Breast epithelium (tissue), 3 donors: ENCODE results near the gene TOGARAM2.

Source experiments
- POLR2A ChIP-seq: fragments of 450-650 bp; IDR thresholded peaks from one replicate; pipeline ENCODE4 v1.6.1; 2016; ENCODE audit warnings: antibody characterized with exemption, mild to moderate bottlenecking, moderate library complexity
- POLR2AphosphoS5 ChIP-seq, 3 donors: sonication (generic); formaldehyde crosslinking; IDR thresholded peaks; one replicate each; pipeline ENCODE4 v1.6.1; 2017; ENCODE audit warnings: antibody characterized with exemption in 3 of 3
- TF ChIP-seq, protein P1 (sequence below), 3 donors: fragments of 450-650 bp; IDR thresholded peaks; one replicate each; pipeline ENCODE4 v1.5.1; 2016 to 2017; ENCODE audit warnings: antibody characterized with exemption in 3 of 3, mild to moderate bottlenecking in 3 of 3, moderate library complexity in 3 of 3

DNA sequence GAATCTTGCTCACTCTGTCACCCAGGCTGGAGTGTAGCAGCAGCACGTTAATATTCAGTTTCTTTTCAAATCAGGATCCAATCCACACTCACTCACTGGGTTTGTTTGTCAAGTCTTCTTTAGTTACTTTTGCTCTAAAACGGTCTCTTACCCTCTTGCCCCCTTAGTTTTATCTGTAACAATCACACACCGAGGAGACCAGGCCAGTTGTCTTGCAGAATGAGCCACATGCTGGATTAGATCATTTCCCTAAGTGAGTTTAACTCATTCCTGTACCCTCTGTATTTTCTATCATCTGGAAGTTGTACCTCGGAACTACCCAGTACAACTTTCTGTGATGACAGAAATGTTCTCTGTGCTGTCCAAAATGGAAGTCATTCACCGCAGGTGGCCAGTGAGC is 20.7 kb upstream of the TOGARAM2 start:
- TF ChIP-seq, protein P1, sequence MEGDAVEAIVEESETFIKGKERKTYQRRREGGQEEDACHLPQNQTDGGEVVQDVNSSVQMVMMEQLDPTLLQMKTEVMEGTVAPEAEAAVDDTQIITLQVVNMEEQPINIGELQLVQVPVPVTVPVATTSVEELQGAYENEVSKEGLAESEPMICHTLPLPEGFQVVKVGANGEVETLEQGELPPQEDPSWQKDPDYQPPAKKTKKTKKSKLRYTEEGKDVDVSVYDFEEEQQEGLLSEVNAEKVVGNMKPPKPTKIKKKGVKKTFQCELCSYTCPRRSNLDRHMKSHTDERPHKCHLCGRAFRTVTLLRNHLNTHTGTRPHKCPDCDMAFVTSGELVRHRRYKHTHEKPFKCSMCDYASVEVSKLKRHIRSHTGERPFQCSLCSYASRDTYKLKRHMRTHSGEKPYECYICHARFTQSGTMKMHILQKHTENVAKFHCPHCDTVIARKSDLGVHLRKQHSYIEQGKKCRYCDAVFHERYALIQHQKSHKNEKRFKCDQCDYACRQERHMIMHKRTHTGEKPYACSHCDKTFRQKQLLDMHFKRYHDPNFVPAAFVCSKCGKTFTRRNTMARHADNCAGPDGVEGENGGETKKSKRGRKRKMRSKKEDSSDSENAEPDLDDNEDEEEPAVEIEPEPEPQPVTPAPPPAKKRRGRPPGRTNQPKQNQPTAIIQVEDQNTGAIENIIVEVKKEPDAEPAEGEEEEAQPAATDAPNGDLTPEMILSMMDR (IDR thresholded peaks at IDR 0.05), result no peak
- no peak for TF ChIP-seq POLR2A
- no peak for TF ChIP-seq POLR2AphosphoS5 (IDR thresholded peaks at IDR 0.05)
